Measurements from ENCODE around the gene MAGEC2. TPM values are rescaled to one million over a fixed set of nuclear protein-coding genes. Genes with fewer than 3 reads are reported as not detected.

MAGEC2 gene, protein sequence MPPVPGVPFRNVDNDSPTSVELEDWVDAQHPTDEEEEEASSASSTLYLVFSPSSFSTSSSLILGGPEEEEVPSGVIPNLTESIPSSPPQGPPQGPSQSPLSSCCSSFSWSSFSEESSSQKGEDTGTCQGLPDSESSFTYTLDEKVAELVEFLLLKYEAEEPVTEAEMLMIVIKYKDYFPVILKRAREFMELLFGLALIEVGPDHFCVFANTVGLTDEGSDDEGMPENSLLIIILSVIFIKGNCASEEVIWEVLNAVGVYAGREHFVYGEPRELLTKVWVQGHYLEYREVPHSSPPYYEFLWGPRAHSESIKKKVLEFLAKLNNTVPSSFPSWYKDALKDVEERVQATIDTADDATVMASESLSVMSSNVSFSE
- not detected for total RNA-seq

DNA sequence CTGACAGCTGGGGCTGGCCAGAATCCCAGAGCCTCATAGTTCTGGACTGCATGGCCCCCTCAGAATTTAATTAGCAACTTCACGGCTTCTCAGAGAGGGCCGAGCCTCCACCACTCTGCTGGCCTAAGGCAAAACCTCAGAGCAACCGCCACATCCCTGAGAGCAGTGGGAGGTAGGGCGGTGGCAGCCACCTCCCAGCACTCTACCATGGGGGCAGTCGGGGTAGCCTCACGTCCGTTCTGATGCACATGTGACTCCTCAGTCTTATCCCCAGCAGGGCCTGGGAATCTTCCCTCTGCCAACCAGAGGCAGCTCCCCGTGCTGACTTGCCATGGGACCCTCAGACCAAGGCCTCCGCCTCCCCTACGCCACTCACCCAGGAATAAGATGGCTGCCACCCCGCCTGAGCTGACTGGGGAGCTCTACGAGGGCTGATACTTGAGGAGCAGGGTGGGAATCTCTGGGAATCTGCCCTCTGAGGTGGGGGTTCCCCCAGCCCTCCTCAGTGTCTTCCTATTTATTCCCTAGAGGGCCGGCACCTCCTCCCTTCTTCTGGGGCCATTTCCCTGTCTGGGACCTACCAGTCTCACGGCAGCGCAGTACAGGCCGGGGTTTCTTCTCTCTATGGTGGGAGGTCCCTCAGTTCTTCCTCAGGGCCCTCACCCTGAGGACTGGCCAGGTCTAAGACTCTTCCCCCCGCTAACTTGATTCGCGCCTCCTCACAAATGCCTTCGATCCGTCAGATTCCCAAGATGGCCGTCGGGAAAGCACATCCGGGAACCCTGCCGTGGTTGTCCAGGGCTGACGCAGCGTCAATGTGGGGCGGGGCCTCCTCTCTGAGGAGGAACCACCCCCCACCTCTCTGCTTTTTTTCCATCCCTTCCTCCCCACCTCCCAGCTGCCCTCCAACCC is at the start of gene MAGEC2:
Gene MAGEC2, minus strand, starts transcription at position 769 of the 912 bp plus-strand sequence. CDS start 1,303 bp downstream, outside the sequence.
- Mint-ChIP-seq H3K4me1 (no peaks in the 10 kb centered on the region), H3K36me3 (no peaks in the 10 kb centered on the region), H3K4me3 (no peak within 1 kb of the TSS), H3K9me3 (no peaks in the 10 kb centered on the region), H3K27me3 (no peaks in the 10 kb centered on the region), H3K27ac (no peak within 1 kb of the TSS)
- DNase-seq = no peak

GRCh38 chrX:142251680-142252079 is 46.6 kb upstream of the MAGEC2 start:
- no peak overlapping the region for H3K4me3 Mint-ChIP-seq
- no peaks in the 10 kb centered on the region for H3K27me3 Mint-ChIP-seq
- no peaks in the 10 kb centered on the region for H3K36me3 Mint-ChIP-seq
- H3K27ac Mint-ChIP-seq = no peak overlapping the region
- peaks cover 2% of the 10 kb centered on the region for H3K9me3 Mint-ChIP-seq
- DNase-seq = no peak
- no peaks in the 10 kb centered on the region for H3K4me1 Mint-ChIP-seq

GRCh38 chrX:142251202-142251601 is 46.1 kb upstream of the MAGEC2 start:
- no peaks in the 10 kb centered on the region for H3K4me1 Mint-ChIP-seq
- H3K27ac Mint-ChIP-seq = no peak overlapping the region
- peaks cover 2% of the 10 kb centered on the region for H3K9me3 Mint-ChIP-seq
- no peak for DNase-seq
- H3K4me3 Mint-ChIP-seq = no peak overlapping the region
- no peaks in the 10 kb centered on the region for H3K27me3 Mint-ChIP-seq
- H3K36me3 Mint-ChIP-seq = no peaks in the 10 kb centered on the region

GRCh38 chrX:142250502-142250901 is 45.4 kb upstream of the MAGEC2 start:
- H3K36me3 Mint-ChIP-seq = no peaks in the 10 kb centered on the region

GRCh38 chrX:142249721-142250120 is 44.6 kb upstream of the MAGEC2 start:
- Mint-ChIP-seq H3K9me3 (peaks cover 2% of the 10 kb centered on the region), H3K4me3 (no peak overlapping the region), H3K36me3 (no peaks in the 10 kb centered on the region), H3K4me1 (no peaks in the 10 kb centered on the region), H3K27ac (no peak overlapping the region), H3K27me3 (no peaks in the 10 kb centered on the region)
- DNase-seq = no peak

More at GRCh38 chrX:142250502-142250901, 45.4 kb upstream of the MAGEC2 start:
- DNase-seq = no peak
- no peak overlapping the region for H3K4me3 Mint-ChIP-seq
- H3K4me1 Mint-ChIP-seq = no peaks in the 10 kb centered on the region
- H3K27ac Mint-ChIP-seq = no peak overlapping the region
- H3K27me3 Mint-ChIP-seq = no peaks in the 10 kb centered on the region
- peaks cover 2% of the 10 kb centered on the region for H3K9me3 Mint-ChIP-seq

GRCh38 chrX:142244568-142244967 is 39.5 kb upstream of the MAGEC2 start:
- no peaks in the 10 kb centered on the region for H3K27me3 Mint-ChIP-seq

GRCh38 chrX:142238536-142238935 is 33.4 kb upstream of the MAGEC2 start:
- Mint-ChIP-seq H3K36me3 (no peaks in the 10 kb centered on the region), H3K27me3 (no peaks in the 10 kb centered on the region), H3K4me1 (no peaks in the 10 kb centered on the region), H3K27ac (no peak overlapping the region), H3K9me3 (peaks cover 5% of the 10 kb centered on the region), H3K4me3 (no peak overlapping the region)
- no peak for DNase-seq

More at GRCh38 chrX:142244568-142244967, 39.5 kb upstream of the MAGEC2 start:
- Mint-ChIP-seq H3K4me3 (no peak overlapping the region), H3K27ac (no peak overlapping the region), H3K36me3 (no peaks in the 10 kb centered on the region), H3K9me3 (no peaks in the 10 kb centered on the region), H3K4me1 (no peaks in the 10 kb centered on the region)
- DNase-seq = no peak

DNA sequence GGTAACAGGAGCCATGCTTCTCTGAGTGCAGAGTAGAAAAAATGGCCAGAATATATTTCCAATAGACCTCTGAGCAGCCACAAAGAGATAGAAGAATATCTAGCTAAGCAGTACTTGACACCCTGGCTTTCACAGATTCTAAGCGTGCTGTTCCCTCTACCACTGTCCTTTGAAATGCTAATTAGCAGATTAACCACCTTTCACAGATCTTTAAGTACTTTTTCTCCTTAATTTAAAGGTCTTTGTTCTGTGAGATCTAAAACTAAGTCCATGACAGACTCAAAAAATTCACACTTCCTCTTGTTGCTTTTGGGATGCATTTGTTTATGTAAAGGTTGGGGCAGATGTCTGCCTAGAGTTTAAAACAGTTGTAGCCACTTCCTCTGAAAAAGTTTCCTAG is 28.3 kb upstream of the MAGEC2 start:
- Mint-ChIP-seq H3K27ac (no peak overlapping the region), H3K4me3 (no peak overlapping the region), H3K9me3 (peaks cover 5% of the 10 kb centered on the region), H3K4me1 (no peaks in the 10 kb centered on the region), H3K27me3 (no peaks in the 10 kb centered on the region), H3K36me3 (peaks cover 1% of the 10 kb centered on the region)
- no peak for DNase-seq

DNA sequence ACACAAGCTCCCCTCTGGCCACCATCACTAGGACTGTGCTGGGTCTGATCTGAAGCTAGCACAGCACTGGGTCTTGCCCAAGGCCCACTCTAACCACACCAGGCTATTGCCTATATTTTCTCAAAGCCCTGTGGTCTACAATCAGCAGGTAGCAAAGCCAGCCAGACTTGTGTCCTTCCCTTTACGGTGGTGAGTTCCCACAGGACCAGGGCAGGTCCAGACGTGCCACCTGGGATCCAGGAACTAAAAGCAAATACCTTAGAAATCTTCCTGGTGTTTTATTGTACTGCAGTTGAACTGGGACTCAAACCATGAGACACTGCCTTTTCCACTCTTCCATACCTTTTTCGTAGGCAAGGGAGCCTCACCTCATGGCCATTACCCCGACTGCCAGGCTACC is 9.0 kb upstream of the MAGEC2 start:
- no peak for DNase-seq
- peaks cover 1% of the 10 kb centered on the region for H3K9me3 Mint-ChIP-seq
- no peaks in the 10 kb centered on the region for H3K4me1 Mint-ChIP-seq
- no peaks in the 10 kb centered on the region for H3K36me3 Mint-ChIP-seq
- no peak overlapping the region for H3K27ac Mint-ChIP-seq
- H3K4me3 Mint-ChIP-seq = no peak overlapping the region
- no peaks in the 10 kb centered on the region for H3K27me3 Mint-ChIP-seq

- no peak for DNase-seq
- no peaks in the 10 kb centered on the region for H3K4me1 Mint-ChIP-seq
- no peak overlapping the region for H3K27ac Mint-ChIP-seq
- H3K9me3 Mint-ChIP-seq = no peaks in the 10 kb centered on the region
- H3K36me3 Mint-ChIP-seq = no peaks in the 10 kb centered on the region
- no peaks in the 10 kb centered on the region for H3K27me3 Mint-ChIP-seq
- no peak overlapping the region for H3K4me3 Mint-ChIP-seq
Observed at GRCh38 chrX:142201113-142201512, 4.0 kb downstream of the MAGEC2 start.

GRCh38 chrX:142186103-142186502 is 19.0 kb downstream of the MAGEC2 start:
- Mint-ChIP-seq H3K4me1 (no peaks in the 10 kb centered on the region), H3K4me3 (no peak overlapping the region), H3K27ac (no peak overlapping the region), H3K36me3 (no peaks in the 10 kb centered on the region), H3K27me3 (no peaks in the 10 kb centered on the region), H3K9me3 (peaks cover 2% of the 10 kb centered on the region)
- no peak for DNase-seq

GRCh38 chrX:142184756-142185602 is 20.1 kb downstream of the MAGEC2 start:
- no peak overlapping the region for H3K4me3 Mint-ChIP-seq
- H3K9me3 Mint-ChIP-seq = peaks cover 2% of the 10 kb centered on the region
- DNase-seq = no peak
- no peaks in the 10 kb centered on the region for H3K27me3 Mint-ChIP-seq
- H3K4me1 Mint-ChIP-seq = no peaks in the 10 kb centered on the region
- H3K27ac Mint-ChIP-seq = no peak overlapping the region
- H3K36me3 Mint-ChIP-seq = no peaks in the 10 kb centered on the region

DNA sequence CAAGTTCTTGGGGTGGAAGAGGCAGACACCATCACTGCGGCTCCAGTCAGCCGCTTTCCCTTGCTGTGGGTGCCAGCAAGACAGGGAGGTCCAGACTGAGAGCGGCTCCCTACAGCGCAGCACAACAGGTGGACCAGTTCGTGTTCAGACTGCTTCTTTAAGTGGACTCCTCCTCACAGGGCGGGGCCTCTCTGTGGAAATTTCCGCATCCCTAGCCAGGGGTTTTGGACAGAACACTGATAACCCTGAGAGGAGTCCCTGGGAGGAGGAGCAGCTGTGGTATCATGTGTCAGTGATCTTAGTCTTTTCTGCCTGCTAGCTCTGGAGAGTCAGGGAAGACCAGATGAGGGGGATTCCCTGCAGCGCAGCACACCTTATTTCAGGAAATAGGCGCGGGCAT is 48.5 kb downstream of the MAGEC2 start:
- no peak for DNase-seq
- peaks cover 5% of the 10 kb centered on the region for H3K9me3 Mint-ChIP-seq
- H3K27me3 Mint-ChIP-seq = no peaks in the 10 kb centered on the region
- H3K4me3 Mint-ChIP-seq = no peak overlapping the region
- no peaks in the 10 kb centered on the region for H3K4me1 Mint-ChIP-seq
- no peaks in the 10 kb centered on the region for H3K36me3 Mint-ChIP-seq
- no peak overlapping the region for H3K27ac Mint-ChIP-seq

Data from activated naive CD8-positive, alpha-beta T cell treated with anti-CD3 and anti-CD28 coated beads for 36 hours (primary cell).